BE2C (cell line): ENCODE measurements around the gene CASK.
A peak's percentile ranks its signal among the peaks of the same experiment; 100 is the strongest.

Experiments
- DNase-seq: peaks from one replicate; pipeline ENCODE4 v3.0.0-alpha.2; 2020
- H3K27me3 ChIP-seq: fragments of 250-450 bp; sonication (Bioruptor Pico); 2 replicates; pipeline ENCODE4 v1.5.1; 2020; ENCODE audit warnings: mild to moderate bottlenecking
- H3K36me3 ChIP-seq: fragments of 250-450 bp; sonication (Bioruptor Pico); 2 replicates; pipeline ENCODE4 v1.5.1; 2020; ENCODE audit warnings: mild to moderate bottlenecking
- H3K4me1 ChIP-seq: fragments of 250-450 bp; sonication (Bioruptor Pico); 2 replicates; pipeline ENCODE4 v1.5.1; 2020
- H3K4me3 ChIP-seq: 2 replicates; pipeline ENCODE4 v1.5.1; 2011; ENCODE audit warnings: low read depth, low read length
- H3K9me3 ChIP-seq: fragments of 250-450 bp; sonication (Bioruptor Pico); 2 replicates; pipeline ENCODE4 v1.5.1; 2020
- CTCF ChIP-seq: IDR thresholded peaks from 2 replicates; pipeline ENCODE4 v1.5.1; 2012; ENCODE audit warnings: mild to moderate bottlenecking, low read depth, low read length

CASK gene

GRCh38 chrX:41796046-41796445, 127.3 kb downstream of the CASK start:
- no peak for TF ChIP-seq CTCF
- no peaks in the 10 kb centered on the region for H3K36me3 ChIP-seq
- DNase-seq, result no peak

GRCh38 chrX:41789374-41789773, 134.0 kb downstream of the CASK start:
- TF ChIP-seq CTCF, result no peak
- no peak for DNase-seq
- H3K36me3 ChIP-seq, result no peaks in the 10 kb centered on the region
- no peaks in the 10 kb centered on the region for H3K27me3 ChIP-seq
- no peaks in the 10 kb centered on the region for H3K9me3 ChIP-seq
- H3K4me3 ChIP-seq, result no peak overlapping the region
- no peaks in the 10 kb centered on the region for H3K4me1 ChIP-seq

More at GRCh38 chrX:41796046-41796445, 127.3 kb downstream of the CASK start:
- H3K9me3 ChIP-seq, result no peaks in the 10 kb centered on the region
- H3K4me3 ChIP-seq, result no peak overlapping the region
- H3K27me3 ChIP-seq, result no peaks in the 10 kb centered on the region
- H3K4me1 ChIP-seq, result no peaks in the 10 kb centered on the region

GRCh38 chrX:41785685-41786084, 137.7 kb downstream of the CASK start:
- no peaks in the 10 kb centered on the region for H3K9me3 ChIP-seq
- no peaks in the 10 kb centered on the region for H3K27me3 ChIP-seq
- no peaks in the 10 kb centered on the region for H3K4me1 ChIP-seq
- no peak for TF ChIP-seq CTCF
- no peak overlapping the region for H3K4me3 ChIP-seq
- H3K36me3 ChIP-seq, result no peaks in the 10 kb centered on the region
- DNase-seq, result no peak

- Histone ChIP-seq H3K27me3 (no peaks in the 10 kb centered on the region), H3K4me3 (no peak overlapping the region), H3K9me3 (no peaks in the 10 kb centered on the region), H3K36me3 (no peaks in the 10 kb centered on the region), H3K4me1 (no peaks in the 10 kb centered on the region)
- DNase-seq, result peak; percentile 12
- peak; percentile 72 for TF ChIP-seq CTCF
These were observed 141.9 kb downstream of the CASK start for GRCh38 chrX:41781500-41781899.

- no peaks in the 10 kb centered on the region for H3K4me1 ChIP-seq
- no peak for TF ChIP-seq CTCF
- no peak overlapping the region for H3K4me3 ChIP-seq
- H3K27me3 ChIP-seq, result no peaks in the 10 kb centered on the region
- no peaks in the 10 kb centered on the region for H3K36me3 ChIP-seq
- no peak for DNase-seq
- H3K9me3 ChIP-seq, result no peaks in the 10 kb centered on the region
These were observed 143.4 kb downstream of the CASK start for GRCh38 chrX:41779941-41780340.

- peak; percentile 6 for DNase-seq
- H3K9me3 ChIP-seq, result no peaks in the 10 kb centered on the region
- no peak overlapping the region for H3K4me3 ChIP-seq
- no peaks in the 10 kb centered on the region for H3K36me3 ChIP-seq
- no peaks in the 10 kb centered on the region for H3K27me3 ChIP-seq
- no peak for TF ChIP-seq CTCF
- H3K4me1 ChIP-seq, result no peaks in the 10 kb centered on the region
These were observed 144.3 kb downstream of the CASK start for GRCh38 chrX:41779030-41779564.
